A549 (cell line): ENCODE data around the gene HIC2.
"Not testable (repeated sequence)": the region's sequence is repeated elsewhere in the genome, so short reads cannot be mapped to it uniquely, and the experiment has no call there.

ENCODE experiments used
- EP300 ChIP-seq, 2 experiments: fragments of >200 bp; sonication (Bioruptor Twin); formaldehyde crosslinking; IDR thresholded peaks; 2 replicates in 1 of 2; 3 replicates in 1 of 2; pipeline ENCODE4 v1.6.1; 2016 to 2017
- HOXB13 ChIP-seq: fragments of 250-450 bp; sonication (Bioruptor Pico); IDR thresholded peaks from 2 replicates; pipeline ENCODE4 v1.5.0; 2020; ENCODE audit warnings: low read depth, mild to moderate bottlenecking, moderate library complexity
- MYC ChIP-seq: IDR thresholded peaks from 2 replicates; pipeline ENCODE4 v1.6.1; 2012; ENCODE audit warnings: mild to moderate bottlenecking, inconsistent platforms, low read length, improper control_type of control experiment, borderline replicate concordance
- POLR2A ChIP-seq: IDR thresholded peaks from 2 replicates; pipeline ENCODE4 v1.6.1; 2012; ENCODE audit warnings: mild to moderate bottlenecking, low read length
- ZFP36 ChIP-seq: fragments of 450-650 bp; IDR thresholded peaks from 2 replicates; pipeline ENCODE4 v1.6.1; 2014; ENCODE audit warnings: borderline replicate concordance; ENCODE audit not compliant: partially characterized antibody
- TF ChIP-seq, protein P1 (sequence below): fragments of 150-350 bp; IDR thresholded peaks from 2 replicates; pipeline ENCODE4 v1.6.1; 2014; ENCODE audit warnings: low read depth, mild to moderate bottlenecking, low read length
- TF ChIP-seq, protein P2 (sequence below): fragments of >200 bp; sonication (Bioruptor Twin); formaldehyde crosslinking; IDR thresholded peaks from 3 replicates; pipeline ENCODE4 v1.5.1; 2016
- TF ChIP-seq, protein P3 (sequence below): IDR thresholded peaks from 2 replicates; pipeline ENCODE4 v1.6.1; 2012

DNA sequence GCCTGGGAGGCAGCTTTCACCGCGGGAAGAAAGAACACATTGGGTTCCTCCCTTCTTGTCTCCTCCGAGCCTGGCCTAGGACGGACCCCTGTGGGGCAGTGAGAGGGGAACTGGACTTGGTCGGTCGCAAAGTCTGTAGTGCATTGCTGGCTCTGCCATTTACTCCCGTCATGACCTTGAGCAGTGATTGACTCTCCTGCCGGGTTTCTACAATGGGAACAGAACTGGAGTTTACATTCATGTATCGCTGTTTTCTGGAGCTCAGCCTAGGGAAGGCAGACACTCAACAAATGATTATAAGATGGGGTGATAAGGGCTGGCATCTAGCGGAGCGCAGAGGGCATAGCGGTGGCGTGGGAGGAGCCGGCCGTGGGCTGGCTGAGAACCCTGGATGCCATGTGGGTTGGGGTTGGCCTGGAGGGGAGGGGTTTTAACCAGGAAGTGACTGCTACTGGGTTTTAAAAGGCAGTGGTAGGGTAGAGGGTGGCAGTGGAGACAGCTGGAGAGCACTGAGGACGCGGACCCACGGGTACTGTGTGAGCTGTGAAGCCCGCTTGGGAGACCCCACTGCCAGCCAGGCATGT, 3.1 kb downstream of the HIC2 start:
- not testable (repeated sequence) for TF ChIP-seq ZFP36; MYC; HOXB13 (CRISPR knock-in tag); EP300 (IDR thresholded peaks at IDR 0.05); POLR2A
- TF ChIP-seq, protein P1, sequence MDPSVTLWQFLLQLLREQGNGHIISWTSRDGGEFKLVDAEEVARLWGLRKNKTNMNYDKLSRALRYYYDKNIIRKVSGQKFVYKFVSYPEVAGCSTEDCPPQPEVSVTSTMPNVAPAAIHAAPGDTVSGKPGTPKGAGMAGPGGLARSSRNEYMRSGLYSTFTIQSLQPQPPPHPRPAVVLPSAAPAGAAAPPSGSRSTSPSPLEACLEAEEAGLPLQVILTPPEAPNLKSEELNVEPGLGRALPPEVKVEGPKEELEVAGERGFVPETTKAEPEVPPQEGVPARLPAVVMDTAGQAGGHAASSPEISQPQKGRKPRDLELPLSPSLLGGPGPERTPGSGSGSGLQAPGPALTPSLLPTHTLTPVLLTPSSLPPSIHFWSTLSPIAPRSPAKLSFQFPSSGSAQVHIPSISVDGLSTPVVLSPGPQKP: not testable (repeated sequence)
- TF ChIP-seq, protein P2, sequence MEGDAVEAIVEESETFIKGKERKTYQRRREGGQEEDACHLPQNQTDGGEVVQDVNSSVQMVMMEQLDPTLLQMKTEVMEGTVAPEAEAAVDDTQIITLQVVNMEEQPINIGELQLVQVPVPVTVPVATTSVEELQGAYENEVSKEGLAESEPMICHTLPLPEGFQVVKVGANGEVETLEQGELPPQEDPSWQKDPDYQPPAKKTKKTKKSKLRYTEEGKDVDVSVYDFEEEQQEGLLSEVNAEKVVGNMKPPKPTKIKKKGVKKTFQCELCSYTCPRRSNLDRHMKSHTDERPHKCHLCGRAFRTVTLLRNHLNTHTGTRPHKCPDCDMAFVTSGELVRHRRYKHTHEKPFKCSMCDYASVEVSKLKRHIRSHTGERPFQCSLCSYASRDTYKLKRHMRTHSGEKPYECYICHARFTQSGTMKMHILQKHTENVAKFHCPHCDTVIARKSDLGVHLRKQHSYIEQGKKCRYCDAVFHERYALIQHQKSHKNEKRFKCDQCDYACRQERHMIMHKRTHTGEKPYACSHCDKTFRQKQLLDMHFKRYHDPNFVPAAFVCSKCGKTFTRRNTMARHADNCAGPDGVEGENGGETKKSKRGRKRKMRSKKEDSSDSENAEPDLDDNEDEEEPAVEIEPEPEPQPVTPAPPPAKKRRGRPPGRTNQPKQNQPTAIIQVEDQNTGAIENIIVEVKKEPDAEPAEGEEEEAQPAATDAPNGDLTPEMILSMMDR: not testable (repeated sequence)
- TF ChIP-seq, protein P3, sequence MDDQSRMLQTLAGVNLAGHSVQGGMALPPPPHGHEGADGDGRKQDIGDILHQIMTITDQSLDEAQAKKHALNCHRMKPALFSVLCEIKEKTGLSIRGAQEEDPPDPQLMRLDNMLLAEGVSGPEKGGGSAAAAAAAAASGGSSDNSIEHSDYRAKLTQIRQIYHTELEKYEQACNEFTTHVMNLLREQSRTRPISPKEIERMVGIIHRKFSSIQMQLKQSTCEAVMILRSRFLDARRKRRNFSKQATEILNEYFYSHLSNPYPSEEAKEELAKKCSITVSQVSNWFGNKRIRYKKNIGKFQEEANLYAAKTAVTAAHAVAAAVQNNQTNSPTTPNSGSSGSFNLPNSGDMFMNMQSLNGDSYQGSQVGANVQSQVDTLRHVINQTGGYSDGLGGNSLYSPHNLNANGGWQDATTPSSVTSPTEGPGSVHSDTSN: not testable (repeated sequence)
